Measurements from ENCODE around the gene NLGN3.
A peak's percentile ranks its signal among the peaks of the same experiment; 100 is the strongest.

The NLGN3 gene

GRCh38 chrX:71118032-71118984 lies 26.3 kb upstream of the NLGN3 start, which contains the start of gene MED12:
MED12 (plus strand) TSS chrX:71118596; CDS start chrX:71118755, 159 bp downstream.
- H3K9me3 ChIP-seq (ENCODE audit: control insufficient read depth, low read length), result no peaks in the 10 kb centered on the region
- peaks cover 6% of the 10 kb centered on the region for H3K4me1 ChIP-seq (ENCODE audit: control insufficient read depth, insufficient read depth, low read length, poor library complexity, severe bottlenecking)
- WGBS, 2 experiments (ENCODE audit: insufficient coverage in 2 of 2), result 0 to 3% methylated on average over 6 to 25 of the region's 56 CpGs
- H3K36me3 ChIP-seq (ENCODE audit: control insufficient read depth, insufficient read depth, low read length), result peaks cover 36% of the 10 kb centered on the region
- H3K4me3 ChIP-seq (ENCODE audit: extremely low read depth, insufficient read depth, low read length, poor library complexity, severe bottlenecking), result peak within 1 kb of the TSS; percentile 57
- H3K27ac ChIP-seq (ENCODE audit: low read depth, low read length, severe bottlenecking), result peak within 1 kb of the TSS; percentile 53

- peaks cover 43% of the 10 kb centered on the region for H3K36me3 ChIP-seq (ENCODE audit: control insufficient read depth, insufficient read depth, low read length)
- peaks cover 6% of the 10 kb centered on the region for H3K4me1 ChIP-seq (ENCODE audit: control insufficient read depth, insufficient read depth, low read length, poor library complexity, severe bottlenecking)
- H3K9me3 ChIP-seq (ENCODE audit: control insufficient read depth, low read length), result no peaks in the 10 kb centered on the region
- H3K27ac ChIP-seq (ENCODE audit: low read depth, low read length, severe bottlenecking), result no peak overlapping the region
- 0% methylated on average over 1 to 3 of the region's 17 CpGs for WGBS, 2 experiments (ENCODE audit: insufficient coverage in 2 of 2)
- peak overlapping the region; percentile 57 for H3K4me3 ChIP-seq (ENCODE audit: extremely low read depth, insufficient read depth, low read length, poor library complexity, severe bottlenecking)
These were observed 25.6 kb upstream of the NLGN3 start for GRCh38 chrX:71118985-71119535.

GRCh38 chrX:71128166-71128833 lies 16.3 kb upstream of the NLGN3 start:
- Histone ChIP-seq H3K4me3 (ENCODE audit: extremely low read depth, insufficient read depth, low read length, poor library complexity, severe bottlenecking) (no peak overlapping the region), H3K4me1 (ENCODE audit: control insufficient read depth, insufficient read depth, low read length, poor library complexity, severe bottlenecking) (peaks cover 13% of the 10 kb centered on the region), H3K9me3 (ENCODE audit: control insufficient read depth, low read length) (no peaks in the 10 kb centered on the region), H3K27ac (ENCODE audit: low read depth, low read length, severe bottlenecking) (peak overlapping the region; percentile 69), H3K36me3 (ENCODE audit: control insufficient read depth, insufficient read depth, low read length) (peaks cover 80% of the 10 kb centered on the region)
- 90 to 93% methylated on average over 4 to 6 of the region's 12 CpGs for WGBS, 2 experiments (ENCODE audit: insufficient coverage in 2 of 2)

GRCh38 chrX:71128915-71129765 lies 15.5 kb upstream of the NLGN3 start:
- no peak overlapping the region for H3K4me3 ChIP-seq (ENCODE audit: extremely low read depth, insufficient read depth, low read length, poor library complexity, severe bottlenecking)
- H3K9me3 ChIP-seq (ENCODE audit: control insufficient read depth, low read length), result no peaks in the 10 kb centered on the region
- 61 to 67% methylated on average over 6 to 7 of the region's 18 CpGs for WGBS, 2 experiments (ENCODE audit: insufficient coverage in 2 of 2)
- peaks cover 77% of the 10 kb centered on the region for H3K36me3 ChIP-seq (ENCODE audit: control insufficient read depth, insufficient read depth, low read length)
- H3K4me1 ChIP-seq (ENCODE audit: control insufficient read depth, insufficient read depth, low read length, poor library complexity, severe bottlenecking), result peaks cover 13% of the 10 kb centered on the region
- peak overlapping the region; percentile 69 for H3K27ac ChIP-seq (ENCODE audit: low read depth, low read length, severe bottlenecking)

- 100% methylated on average over 2 of the region's 4 CpGs; no CpG with 5 or more reads in 1 of the 2 experiments for WGBS, 2 experiments (ENCODE audit: insufficient coverage in 2 of 2)
- H3K36me3 ChIP-seq (ENCODE audit: control insufficient read depth, insufficient read depth, low read length), result peaks cover 78% of the 10 kb centered on the region
- no peak overlapping the region for H3K27ac ChIP-seq (ENCODE audit: low read depth, low read length, severe bottlenecking)
- no peak overlapping the region for H3K4me3 ChIP-seq (ENCODE audit: extremely low read depth, insufficient read depth, low read length, poor library complexity, severe bottlenecking)
- H3K4me1 ChIP-seq (ENCODE audit: control insufficient read depth, insufficient read depth, low read length, poor library complexity, severe bottlenecking), result peaks cover 13% of the 10 kb centered on the region
- no peaks in the 10 kb centered on the region for H3K9me3 ChIP-seq (ENCODE audit: control insufficient read depth, low read length)
These were observed 13.1 kb upstream of the NLGN3 start for GRCh38 chrX:71131510-71131909.

GRCh38 chrX:71140440-71140839 lies 4.2 kb upstream of the NLGN3 start:
- WGBS, 2 experiments (ENCODE audit: insufficient coverage in 2 of 2), result 84 to 95% methylated on average over 3 to 4 of the region's 6 CpGs
- H3K4me3 ChIP-seq (ENCODE audit: extremely low read depth, insufficient read depth, low read length, poor library complexity, severe bottlenecking), result no peak overlapping the region
- H3K36me3 ChIP-seq (ENCODE audit: control insufficient read depth, insufficient read depth, low read length), result peaks cover 56% of the 10 kb centered on the region
- H3K27ac ChIP-seq (ENCODE audit: low read depth, low read length, severe bottlenecking), result no peak overlapping the region
- H3K4me1 ChIP-seq (ENCODE audit: control insufficient read depth, insufficient read depth, low read length, poor library complexity, severe bottlenecking), result no peaks in the 10 kb centered on the region
- no peaks in the 10 kb centered on the region for H3K9me3 ChIP-seq (ENCODE audit: control insufficient read depth, low read length)

- no peaks in the 10 kb centered on the region for H3K9me3 ChIP-seq (ENCODE audit: control insufficient read depth, low read length)
- no peak overlapping the region for H3K27ac ChIP-seq (ENCODE audit: low read depth, low read length, severe bottlenecking)
- WGBS, 2 experiments (ENCODE audit: insufficient coverage in 2 of 2), result 91 to 93% methylated on average over 3 to 5 of the region's 6 CpGs
- H3K4me3 ChIP-seq (ENCODE audit: extremely low read depth, insufficient read depth, low read length, poor library complexity, severe bottlenecking), result no peak overlapping the region
- H3K36me3 ChIP-seq (ENCODE audit: control insufficient read depth, insufficient read depth, low read length), result peaks cover 27% of the 10 kb centered on the region
- H3K4me1 ChIP-seq (ENCODE audit: control insufficient read depth, insufficient read depth, low read length, poor library complexity, severe bottlenecking), result no peaks in the 10 kb centered on the region
These were observed 1.1 kb upstream of the NLGN3 start for GRCh38 chrX:71143508-71143907.

- WGBS, 2 experiments (ENCODE audit: insufficient coverage in 2 of 2), result 92 to 93% methylated on average over 6 to 20 of the region's 28 CpGs
- no peaks in the 10 kb centered on the region for H3K4me1 ChIP-seq (ENCODE audit: control insufficient read depth, insufficient read depth, low read length, poor library complexity, severe bottlenecking)
These were observed 3.0 kb downstream of the NLGN3 start for GRCh38 chrX:71147496-71148277.

GRCh38 chrX:71148278-71148663 lies 3.6 kb downstream of the NLGN3 start:
- 93% methylated on average over 3 of the region's 8 CpGs; no CpG with 5 or more reads in 1 of the 2 experiments for WGBS, 2 experiments (ENCODE audit: insufficient coverage in 2 of 2)
- no peak overlapping the region for H3K4me3 ChIP-seq (ENCODE audit: extremely low read depth, insufficient read depth, low read length, poor library complexity, severe bottlenecking)
- no peaks in the 10 kb centered on the region for H3K9me3 ChIP-seq (ENCODE audit: control insufficient read depth, low read length)
- H3K36me3 ChIP-seq (ENCODE audit: control insufficient read depth, insufficient read depth, low read length), result no peaks in the 10 kb centered on the region
- no peaks in the 10 kb centered on the region for H3K4me1 ChIP-seq (ENCODE audit: control insufficient read depth, insufficient read depth, low read length, poor library complexity, severe bottlenecking)
- H3K27ac ChIP-seq (ENCODE audit: low read depth, low read length, severe bottlenecking), result no peak overlapping the region

More at GRCh38 chrX:71147496-71148277, 3.0 kb downstream of the NLGN3 start:
- peaks cover under 1% of the 10 kb centered on the region for H3K36me3 ChIP-seq (ENCODE audit: control insufficient read depth, insufficient read depth, low read length)
- no peak overlapping the region for H3K27ac ChIP-seq (ENCODE audit: low read depth, low read length, severe bottlenecking)
- no peak overlapping the region for H3K4me3 ChIP-seq (ENCODE audit: extremely low read depth, insufficient read depth, low read length, poor library complexity, severe bottlenecking)
- H3K9me3 ChIP-seq (ENCODE audit: control insufficient read depth, low read length), result no peaks in the 10 kb centered on the region

Measured in mesodermal cell (in vitro differentiated cells).